ENCODE measurements around the gene SORBS1. TPM values are rescaled to one million over a fixed set of nuclear protein-coding genes. Genes with fewer than 3 reads are reported as not detected.

Gene SORBS1
- total and polyA plus RNA-seq, 4 donors, result 33.2 to 71.3 (median 44.1) TPM

GRCh38 chr10:95315509-95315908 lies 245.7 kb downstream of the SORBS1 start:
- 79% methylated on average over 2 of the region's 2 CpGs for WGBS
- DNase-seq (ENCODE audit: low spot score), result no peak

GRCh38 chr10:95314192-95314918 lies 246.8 kb downstream of the SORBS1 start:
- H3K9ac ChIP-seq (ENCODE audit: low read depth in 1 of 2, low read length in 2 of 2), result no peak overlapping the region
- no peak overlapping the region for H3K27ac ChIP-seq (ENCODE audit: low read depth in 1 of 2, low read length in 2 of 2)
- H3K4me3 ChIP-seq (ENCODE audit: low read depth in 1 of 3, low read length in 3 of 3), result no peak overlapping the region
- H3K4me1 ChIP-seq (ENCODE audit: control insufficient read depth in 4 of 4, insufficient read depth in 4 of 4, low read length in 3 of 4), result peaks cover 0 to 7% (median 5%) of the 10 kb centered on the region in 4 donors
- no peaks in the 10 kb centered on the region for H3K27me3 ChIP-seq (ENCODE audit: control insufficient read depth in 4 of 4, insufficient read depth in 4 of 4, low read length in 3 of 4)
- 74% methylated on average over 4 of the region's 4 CpGs for WGBS
- DNase-seq (ENCODE audit: low spot score), result no peak
- H3K9me3 ChIP-seq (ENCODE audit: control insufficient read depth in 4 of 4, low read length in 3 of 4), result no peaks in the 10 kb centered on the region
- peaks cover 7 to 13% (median 9%) of the 10 kb centered on the region in 4 donors for H3K36me3 ChIP-seq (ENCODE audit: control insufficient read depth in 4 of 4, insufficient read depth in 3 of 4, low read depth in 1 of 4, low read length in 3 of 4)
- TF ChIP-seq RXRA (IDR thresholded peaks at IDR 0.05), result no peak
- TF ChIP-seq NR2F2 (IDR thresholded peaks at IDR 0.05), result no peak

More at GRCh38 chr10:95315509-95315908, 245.7 kb downstream of the SORBS1 start:
- no peak overlapping the region for H3K4me3 ChIP-seq (ENCODE audit: low read depth in 1 of 3, low read length in 3 of 3)
- H3K9ac ChIP-seq (ENCODE audit: low read depth in 1 of 2, low read length in 2 of 2), result no peak overlapping the region
- peaks cover 7 to 13% (median 11%) of the 10 kb centered on the region in 4 donors for H3K36me3 ChIP-seq (ENCODE audit: control insufficient read depth in 4 of 4, insufficient read depth in 3 of 4, low read depth in 1 of 4, low read length in 3 of 4)
- TF ChIP-seq NR2F2 (IDR thresholded peaks at IDR 0.05) (no peak), GABPA (IDR thresholded peaks at IDR 0.05 in 1 of 2, conservative IDR thresholded peaks at IDR 0.05 in 1 of 2) (no peak)
- TF ChIP-seq, protein P1, sequence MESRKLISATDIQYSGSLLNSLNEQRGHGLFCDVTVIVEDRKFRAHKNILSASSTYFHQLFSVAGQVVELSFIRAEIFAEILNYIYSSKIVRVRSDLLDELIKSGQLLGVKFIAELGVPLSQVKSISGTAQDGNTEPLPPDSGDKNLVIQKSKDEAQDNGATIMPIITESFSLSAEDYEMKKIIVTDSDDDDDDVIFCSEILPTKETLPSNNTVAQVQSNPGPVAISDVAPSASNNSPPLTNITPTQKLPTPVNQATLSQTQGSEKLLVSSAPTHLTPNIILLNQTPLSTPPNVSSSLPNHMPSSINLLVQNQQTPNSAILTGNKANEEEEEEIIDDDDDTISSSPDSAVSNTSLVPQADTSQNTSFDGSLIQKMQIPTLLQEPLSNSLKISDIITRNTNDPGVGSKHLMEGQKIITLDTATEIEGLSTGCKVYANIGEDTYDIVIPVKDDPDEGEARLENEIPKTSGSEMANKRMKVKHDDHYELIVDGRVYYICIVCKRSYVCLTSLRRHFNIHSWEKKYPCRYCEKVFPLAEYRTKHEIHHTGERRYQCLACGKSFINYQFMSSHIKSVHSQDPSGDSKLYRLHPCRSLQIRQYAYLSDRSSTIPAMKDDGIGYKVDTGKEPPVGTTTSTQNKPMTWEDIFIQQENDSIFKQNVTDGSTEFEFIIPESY (IDR thresholded peaks at IDR 0.05), result no peak
- no peaks in the 10 kb centered on the region for H3K27me3 ChIP-seq (ENCODE audit: control insufficient read depth in 4 of 4, insufficient read depth in 4 of 4, low read length in 3 of 4)
- no peaks in the 10 kb centered on the region for H3K9me3 ChIP-seq (ENCODE audit: control insufficient read depth in 4 of 4, low read length in 3 of 4)
- no peak overlapping the region for H3K27ac ChIP-seq (ENCODE audit: low read depth in 1 of 2, low read length in 2 of 2)
- H3K4me1 ChIP-seq (ENCODE audit: control insufficient read depth in 4 of 4, insufficient read depth in 4 of 4, low read length in 3 of 4), result peaks cover 0 to 7% (median 5%) of the 10 kb centered on the region in 4 donors

GRCh38 chr10:95312986-95313495 lies 248.1 kb downstream of the SORBS1 start:
- no peak for TF ChIP-seq JUND (IDR thresholded peaks at IDR 0.05)
- no peak for TF ChIP-seq CTCF (IDR thresholded peaks at IDR 0.05; ENCODE audit: low read depth, low read length, missing input control)
- TF ChIP-seq, protein P2, sequence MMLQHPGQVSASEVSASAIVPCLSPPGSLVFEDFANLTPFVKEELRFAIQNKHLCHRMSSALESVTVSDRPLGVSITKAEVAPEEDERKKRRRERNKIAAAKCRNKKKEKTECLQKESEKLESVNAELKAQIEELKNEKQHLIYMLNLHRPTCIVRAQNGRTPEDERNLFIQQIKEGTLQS (IDR thresholded peaks at IDR 0.05), result no peak
- no peak for TF ChIP-seq NR2F2 (IDR thresholded peaks at IDR 0.05)
- TF ChIP-seq, protein P3, sequence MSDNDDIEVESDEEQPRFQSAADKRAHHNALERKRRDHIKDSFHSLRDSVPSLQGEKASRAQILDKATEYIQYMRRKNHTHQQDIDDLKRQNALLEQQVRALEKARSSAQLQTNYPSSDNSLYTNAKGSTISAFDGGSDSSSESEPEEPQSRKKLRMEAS (IDR thresholded peaks at IDR 0.05), result no peak
- TF ChIP-seq FOXA2 (IDR thresholded peaks at IDR 0.05), result no peak
- no peak for TF ChIP-seq HNF4A (conservative IDR thresholded peaks at IDR 0.05)
- no peak for TF ChIP-seq TAF1 (conservative IDR thresholded peaks at IDR 0.05)
- no peak for TF ChIP-seq YY1 (IDR thresholded peaks at IDR 0.05)
- no peak for TF ChIP-seq RXRA (IDR thresholded peaks at IDR 0.05)
- TF ChIP-seq RAD21 (IDR thresholded peaks at IDR 0.05), result no peak
- TF ChIP-seq EGR1 (IDR thresholded peaks at IDR 0.05; ENCODE audit: low read depth in 2 of 2), result no peak
- TF ChIP-seq HNF4G (IDR thresholded peaks at IDR 0.05), result no peak
- no peak overlapping the region for H3K4me3 ChIP-seq (ENCODE audit: low read depth in 1 of 3, low read length in 3 of 3)
- H3K9me3 ChIP-seq (ENCODE audit: control insufficient read depth in 4 of 4, low read length in 3 of 4), result no peaks in the 10 kb centered on the region
- H3K4me1 ChIP-seq (ENCODE audit: control insufficient read depth in 4 of 4, insufficient read depth in 4 of 4, low read length in 3 of 4), result peaks cover 0 to 7% (median 5%) of the 10 kb centered on the region in 4 donors
- peaks cover 3 to 13% (median 9%) of the 10 kb centered on the region in 4 donors for H3K36me3 ChIP-seq (ENCODE audit: control insufficient read depth in 4 of 4, insufficient read depth in 3 of 4, low read depth in 1 of 4, low read length in 3 of 4)
- 100% methylated on average over 1 of the region's 1 CpG for WGBS
- no peak for DNase-seq (ENCODE audit: low spot score)
- no peak overlapping the region for H3K27ac ChIP-seq (ENCODE audit: low read depth in 1 of 2, low read length in 2 of 2)
- H3K9ac ChIP-seq (ENCODE audit: low read depth in 1 of 2, low read length in 2 of 2), result no peak overlapping the region
- no peaks in the 10 kb centered on the region for H3K27me3 ChIP-seq (ENCODE audit: control insufficient read depth in 4 of 4, insufficient read depth in 4 of 4, low read length in 3 of 4)

All from liver (tissue), 9 donors.